Lower leg skin (tissue), 4 donors: ENCODE results near the gene DCLRE1A. TPM values are rescaled to one million over a fixed set of nuclear protein-coding genes. Genes with fewer than 3 reads are reported as not detected.

Experiments
- DNase-seq, 2 donors: peaks; one replicate each; pipeline ENCODE4 v3.0.0-alpha.2; 2019; ENCODE audit warnings: low spot score in 2 of 2
- H3K4me3 ChIP-seq: fragments of 200-600 bp; sonication (generic); 2 replicates; pipeline ENCODE4 v1.5.1; 2017; ENCODE audit warnings: mild to moderate bottlenecking, low read depth; ENCODE audit not compliant: poor library complexity, severe bottlenecking
- POLR2A ChIP-seq, 2 donors: fragments of 450-650 bp; IDR thresholded peaks; one replicate each; pipeline ENCODE4 v1.6.1; 2016 to 2017; ENCODE audit warnings: antibody characterized with exemption in 2 of 2, mild to moderate bottlenecking in 1 of 2, moderate library complexity in 1 of 2
- WGBS, 2 donors: methylation state at CpG; one replicate each; pipeline ENCODE4 v1.1.5; 2018; 5-methylcytosine and 5-hydroxymethylcytosine counted together
- intact Hi-C: fragments of 100-400 bp; cut with DNase I; formaldehyde crosslinking; loops from one replicate; pipeline ENCODE4 v1.15.0; 2023; ENCODE audit warnings: low total_unique reads
- total RNA-seq, 4 donors: library from RNA; depleted of rRNA; stranded (reverse); fragments of >200 nt; gene quantifications; one replicate each; pipeline ENCODE4 v1.1.0, GENCODE V29; 2016
- TF ChIP-seq, protein P1 (sequence below), 3 donors: fragments of 450-650 bp; IDR thresholded peaks; one replicate each; pipeline ENCODE4 v1.5.1; 2016; ENCODE audit warnings: antibody characterized with exemption in 3 of 3, mild to moderate bottlenecking in 3 of 3, moderate library complexity in 2 of 3

Gene DCLRE1A
- total RNA-seq, 4 donors from 2014 or later: 2.1 to 5.5 (median 3.8) TPM

DNA sequence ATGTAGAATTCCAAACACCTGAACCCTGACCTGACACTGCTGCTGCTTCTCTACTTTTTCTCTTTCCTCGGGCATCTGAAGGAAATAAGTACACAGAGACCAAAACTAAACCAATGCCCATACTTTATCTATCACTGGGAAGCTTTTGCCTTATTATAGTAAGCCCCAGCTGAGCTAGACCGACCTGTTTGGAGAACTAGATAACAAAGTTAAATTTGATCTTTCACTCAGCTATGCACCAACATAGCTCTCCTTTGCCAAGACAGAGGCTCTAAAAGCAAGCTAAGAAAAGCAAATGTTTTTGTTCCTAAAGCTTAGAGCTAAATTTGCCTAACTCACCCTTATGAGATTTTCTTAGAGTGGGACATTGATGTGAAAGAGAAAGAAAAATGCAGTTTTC is 39.7 kb upstream of the DCLRE1A start:
- no peak for DNase-seq
- WGBS, 2 donors: 84 to 87% methylated on average over 2 of the region's 2 CpGs
- intact Hi-C loops: no loop called here

DNA sequence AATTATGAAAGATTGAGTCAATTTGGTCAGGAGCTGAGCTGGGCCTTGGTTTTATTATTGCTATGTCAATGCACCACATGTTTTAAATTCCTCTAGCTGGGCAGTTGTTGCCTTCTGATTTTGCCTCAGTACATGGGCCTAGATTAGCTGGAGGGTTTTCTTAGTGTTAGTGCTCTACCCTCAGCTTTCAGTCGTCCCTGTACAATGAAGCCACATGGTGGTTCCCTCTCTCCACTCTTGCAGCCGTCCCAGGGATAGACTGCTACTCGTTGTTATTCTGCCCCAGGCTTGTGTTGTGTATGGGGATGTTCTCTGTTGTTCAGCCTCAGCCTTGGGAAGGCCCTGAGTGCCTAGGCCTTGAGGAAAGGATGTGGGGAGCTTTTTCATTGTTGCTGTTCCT is 37.6 kb upstream of the DCLRE1A start:
- no peak for DNase-seq
- WGBS, 2 donors: 60 to 62% methylated on average over 3 of the region's 3 CpGs
- intact Hi-C loops: no loop called here
- H3K4me3 ChIP-seq: no peak overlapping the region
- TF ChIP-seq, protein P1, sequence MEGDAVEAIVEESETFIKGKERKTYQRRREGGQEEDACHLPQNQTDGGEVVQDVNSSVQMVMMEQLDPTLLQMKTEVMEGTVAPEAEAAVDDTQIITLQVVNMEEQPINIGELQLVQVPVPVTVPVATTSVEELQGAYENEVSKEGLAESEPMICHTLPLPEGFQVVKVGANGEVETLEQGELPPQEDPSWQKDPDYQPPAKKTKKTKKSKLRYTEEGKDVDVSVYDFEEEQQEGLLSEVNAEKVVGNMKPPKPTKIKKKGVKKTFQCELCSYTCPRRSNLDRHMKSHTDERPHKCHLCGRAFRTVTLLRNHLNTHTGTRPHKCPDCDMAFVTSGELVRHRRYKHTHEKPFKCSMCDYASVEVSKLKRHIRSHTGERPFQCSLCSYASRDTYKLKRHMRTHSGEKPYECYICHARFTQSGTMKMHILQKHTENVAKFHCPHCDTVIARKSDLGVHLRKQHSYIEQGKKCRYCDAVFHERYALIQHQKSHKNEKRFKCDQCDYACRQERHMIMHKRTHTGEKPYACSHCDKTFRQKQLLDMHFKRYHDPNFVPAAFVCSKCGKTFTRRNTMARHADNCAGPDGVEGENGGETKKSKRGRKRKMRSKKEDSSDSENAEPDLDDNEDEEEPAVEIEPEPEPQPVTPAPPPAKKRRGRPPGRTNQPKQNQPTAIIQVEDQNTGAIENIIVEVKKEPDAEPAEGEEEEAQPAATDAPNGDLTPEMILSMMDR (IDR thresholded peaks at IDR 0.05): no peak
- no peak for TF ChIP-seq POLR2A (IDR thresholded peaks at IDR 0.05)

More for the DNA sequence above, 39.7 kb upstream of the DCLRE1A start:
- TF ChIP-seq, protein P1 (IDR thresholded peaks at IDR 0.05): no peak
- TF ChIP-seq POLR2A (IDR thresholded peaks at IDR 0.05): no peak
- H3K4me3 ChIP-seq: no peak overlapping the region

DNA sequence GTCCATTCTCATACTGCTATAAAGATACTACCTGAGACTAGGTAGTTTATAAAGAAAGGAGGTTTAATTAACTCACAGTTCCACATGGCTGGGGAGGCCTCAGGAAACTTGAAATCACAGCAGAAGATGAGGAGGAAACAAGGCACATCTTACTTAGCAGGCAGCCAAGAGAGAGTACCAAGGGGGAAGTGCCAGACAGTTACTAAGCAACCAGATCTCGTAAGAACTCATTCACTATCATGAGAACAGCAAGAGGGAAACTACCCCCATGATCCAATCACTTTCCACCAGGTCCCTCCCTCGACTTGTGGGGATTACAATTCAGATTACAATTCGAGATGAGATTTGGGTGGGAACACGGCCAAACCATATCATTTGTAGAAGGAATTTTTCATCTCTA is 36.9 kb upstream of the DCLRE1A start:
- intact Hi-C loops: no loop called here
- 75 to 80% methylated on average over 4 of the region's 4 CpGs for WGBS, 2 donors
- H3K4me3 ChIP-seq: no peak overlapping the region
- DNase-seq: no peak
- TF ChIP-seq, protein P1 (IDR thresholded peaks at IDR 0.05): no peak
- TF ChIP-seq POLR2A (IDR thresholded peaks at IDR 0.05): no peak

DNA sequence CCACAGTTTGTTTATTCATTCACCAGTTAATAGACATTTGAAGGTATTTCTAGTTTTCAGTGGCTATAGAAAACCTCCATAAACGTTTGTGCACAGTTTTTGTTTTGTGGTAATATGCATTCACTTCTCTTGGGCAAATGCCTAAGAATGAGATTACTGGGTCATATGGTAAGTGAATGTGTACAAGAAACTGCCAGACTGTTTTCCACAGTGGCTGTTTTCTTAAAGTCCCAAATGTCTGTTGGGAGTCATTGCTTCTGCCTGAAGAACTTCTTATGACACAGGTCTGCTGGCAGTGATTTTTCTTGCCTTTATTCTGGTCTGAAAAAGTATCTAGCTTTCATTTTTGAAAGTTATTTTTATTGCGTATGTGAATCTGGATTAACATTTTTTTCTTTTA is 36.0 kb upstream of the DCLRE1A start:
- H3K4me3 ChIP-seq: no peak overlapping the region
- TF ChIP-seq, protein P1 (IDR thresholded peaks at IDR 0.05): no peak
- no peak for TF ChIP-seq POLR2A (IDR thresholded peaks at IDR 0.05)
- DNase-seq: no peak
- 78% methylated on average over 2 of the region's 2 CpGs for WGBS, 2 donors
- intact Hi-C loops: no loop called here

DNA sequence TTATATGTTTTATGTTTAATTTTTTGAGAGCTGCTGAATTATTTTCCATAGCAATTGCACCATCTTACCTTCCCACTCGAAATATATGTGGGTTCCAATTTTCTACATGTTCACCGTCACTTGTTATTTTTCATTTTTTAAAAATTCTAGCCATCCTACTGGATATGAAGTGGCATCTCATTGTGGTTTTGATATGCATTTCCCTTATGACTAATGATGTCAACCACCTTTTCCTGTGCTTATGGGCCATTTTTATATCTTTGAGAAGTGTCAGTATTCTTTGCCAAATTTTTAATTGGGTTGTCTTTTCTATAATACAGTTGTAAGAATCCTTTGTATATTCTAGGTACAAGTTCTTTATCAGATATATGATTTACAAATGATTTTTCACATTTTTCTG is 28.4 kb upstream of the DCLRE1A start:
- H3K4me3 ChIP-seq: no peak overlapping the region
- TF ChIP-seq POLR2A (IDR thresholded peaks at IDR 0.05): no peak
- TF ChIP-seq, protein P1 (IDR thresholded peaks at IDR 0.05): no peak
- no peak for DNase-seq
- 94 to 95% methylated on average over 2 of the region's 2 CpGs for WGBS, 2 donors
- intact Hi-C loops: no loop called here

DNA sequence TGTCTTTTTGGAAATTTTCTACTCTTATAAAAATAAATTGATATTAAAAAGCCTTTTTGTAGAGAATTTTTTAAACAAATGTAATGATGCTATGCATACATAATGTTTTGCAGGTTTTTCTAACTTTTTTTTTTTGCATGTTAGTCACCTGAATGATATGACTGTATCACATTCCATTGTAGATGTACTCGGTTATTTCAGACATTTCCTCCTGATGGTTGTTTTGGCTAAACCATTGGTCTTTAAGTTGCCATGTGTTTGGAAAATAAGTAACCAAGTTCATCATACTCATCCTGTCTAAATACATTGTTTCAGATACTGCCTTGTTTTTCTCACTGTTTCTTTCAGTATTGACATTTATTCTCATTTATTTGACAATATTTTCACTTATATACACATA is 26.4 kb upstream of the DCLRE1A start:
- no peak for DNase-seq
- intact Hi-C loops: no loop called here
- H3K4me3 ChIP-seq: no peak overlapping the region
- WGBS, 2 donors: 71 to 76% methylated on average over 1 of the region's 1 CpG
- TF ChIP-seq, protein P1 (IDR thresholded peaks at IDR 0.05): no peak
- no peak for TF ChIP-seq POLR2A (IDR thresholded peaks at IDR 0.05)
